DOHH2 (cell line): ENCODE data around the gene C1orf174.

Experiments used
- H3F3A ChIP-seq: fragments of 200-600 bp; sonication (generic), shearing (Covaris generic); 2 replicates; pipeline ENCODE4 v1.6.0; 2016; ENCODE audit warnings: antibody characterized with exemption, mild to moderate bottlenecking; ENCODE audit not compliant: control insufficient read depth, insufficient read depth
- H3K27ac ChIP-seq: fragments of 200-600 bp; sonication (generic); 2 replicates; pipeline ENCODE4 v1.5.1; 2014; ENCODE audit warnings: low read depth, mild to moderate bottlenecking, low read length, moderate library complexity
- H3K27me3 ChIP-seq: fragments of 200-600 bp; sonication (generic); 2 replicates; pipeline ENCODE4 v1.6.1; 2014; ENCODE audit warnings: mild to moderate bottlenecking, low read length, mixed read lengths; ENCODE audit not compliant: control insufficient read depth
- H3K36me3 ChIP-seq: fragments of 200-600 bp; sonication (generic); 2 replicates; pipeline ENCODE4 v1.6.1; 2014; ENCODE audit warnings: mild to moderate bottlenecking, low read length, moderate library complexity, mixed read lengths; ENCODE audit not compliant: control insufficient read depth
- H3K4me1 ChIP-seq: fragments of 200-600 bp; sonication (generic); 2 replicates; pipeline ENCODE4 v1.6.1; 2014; ENCODE audit warnings: mild to moderate bottlenecking, low read length, mixed read lengths; ENCODE audit not compliant: control insufficient read depth
- H3K4me2 ChIP-seq: fragments of 200-600 bp; sonication (generic); 2 replicates; pipeline ENCODE4 v1.6.0; 2014; ENCODE audit warnings: mild to moderate bottlenecking, low read length, moderate library complexity
- H3K4me3 ChIP-seq: fragments of 200-600 bp; sonication (generic); 2 replicates; pipeline ENCODE4 v1.5.1; 2014; ENCODE audit warnings: mild to moderate bottlenecking, low read length, mixed read lengths
- H3K79me2 ChIP-seq: fragments of 200-600 bp; sonication (generic); 2 replicates; pipeline ENCODE4 v1.6.1; 2014; ENCODE audit warnings: mild to moderate bottlenecking, low read length, mixed read lengths; ENCODE audit not compliant: control insufficient read depth
- H3K9me2 ChIP-seq: fragments of 200-600 bp; sonication (generic); replicated peaks from 2 replicates; pipeline ENCODE4 v1.6.1; 2014; ENCODE audit warnings: mild to moderate bottlenecking, low read length, mixed read lengths; ENCODE audit not compliant: control insufficient read depth
- H3K9me3 ChIP-seq: fragments of 200-600 bp; sonication (generic); 2 replicates; pipeline ENCODE4 v1.6.1; 2014; ENCODE audit warnings: antibody characterized with exemption, low read length, mixed read lengths; ENCODE audit not compliant: control insufficient read depth, insufficient read depth
- H4K20me1 ChIP-seq: fragments of 200-600 bp; sonication (generic); 2 replicates; pipeline ENCODE4 v1.6.0; 2014; ENCODE audit warnings: low read depth, mild to moderate bottlenecking, antibody characterized with exemption, low read length, moderate library complexity; ENCODE audit not compliant: control insufficient read depth, insufficient read depth
- EZH2phosphoT487 ChIP-seq: fragments of 200-600 bp; sonication (generic); IDR thresholded peaks from 2 replicates; pipeline ENCODE4 v1.6.1; 2017; ENCODE audit warnings: borderline replicate concordance, mild to moderate bottlenecking, antibody characterized with exemption, low read length, moderate library complexity, mixed read lengths
- TF ChIP-seq, protein P1 (sequence below): fragments of 200-600 bp; sonication (generic); IDR thresholded peaks from one replicate; pipeline ENCODE4 v1.5.1; 2014; ENCODE audit warnings: antibody characterized with exemption, mild to moderate bottlenecking, low read depth, low read length; ENCODE audit not compliant: poor library complexity, severe bottlenecking

The C1orf174 gene

DNA sequence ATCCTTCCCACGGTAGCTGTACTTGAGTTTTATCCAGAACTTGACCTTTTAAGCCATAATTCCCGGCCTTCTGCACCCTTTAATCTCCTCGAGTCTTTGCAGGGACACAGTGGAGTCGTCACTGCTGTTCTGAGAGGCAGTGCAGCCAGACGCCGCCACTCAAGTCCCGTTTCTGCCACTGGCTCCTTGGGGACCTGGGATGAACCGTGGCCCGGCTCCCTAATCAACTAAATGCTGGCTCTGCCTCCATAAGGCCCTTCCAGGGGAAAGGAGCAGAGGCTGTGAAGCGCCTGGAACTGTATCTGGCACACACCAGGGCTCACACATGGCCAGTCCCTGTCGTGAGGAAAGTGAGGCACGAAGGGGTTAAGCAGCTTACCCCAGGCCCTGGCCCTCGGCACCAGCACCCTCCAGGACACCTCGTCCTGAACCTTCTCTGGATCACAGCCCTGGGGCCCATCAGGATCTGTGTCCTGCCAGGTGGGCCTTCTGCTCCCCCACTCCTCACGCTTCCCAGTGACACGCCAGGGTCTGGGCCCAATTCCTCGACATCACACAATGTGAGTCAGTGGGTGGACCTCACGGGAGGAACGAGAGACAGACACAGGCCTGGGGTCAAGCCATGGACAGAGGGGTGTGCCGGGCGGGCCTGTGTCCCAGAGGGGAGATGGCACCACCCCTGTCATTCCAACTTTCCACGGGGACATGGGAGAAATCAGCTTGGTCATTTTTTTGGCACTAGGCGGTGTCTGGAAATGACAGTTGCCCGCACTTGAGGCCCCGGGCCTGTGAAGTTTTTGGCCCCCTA lies 23.5 kb upstream of the C1orf174 start:
- Histone ChIP-seq H3K27me3 (no peaks in the 10 kb centered on the region), H3K79me2 (no peaks in the 10 kb centered on the region), H4K20me1 (no peaks in the 10 kb centered on the region), H3K4me1 (peaks cover 11% of the 10 kb centered on the region), H3K4me2 (no peak overlapping the region), H3K36me3 (no peaks in the 10 kb centered on the region; the same call in 1 of the 2 replicates), H3K9me3 (peaks cover 8% of the 10 kb centered on the region; the same call in 1 of the 2 replicates), H3F3A (peaks cover 4% of the 10 kb centered on the region; the same call in 1 of the 2 replicates), H3K27ac (no peak overlapping the region), H3K9me2 (no peaks in the 10 kb centered on the region), H3K4me3 (no peak overlapping the region)
- TF ChIP-seq EZH2phosphoT487: no peak
- TF ChIP-seq, protein P1, sequence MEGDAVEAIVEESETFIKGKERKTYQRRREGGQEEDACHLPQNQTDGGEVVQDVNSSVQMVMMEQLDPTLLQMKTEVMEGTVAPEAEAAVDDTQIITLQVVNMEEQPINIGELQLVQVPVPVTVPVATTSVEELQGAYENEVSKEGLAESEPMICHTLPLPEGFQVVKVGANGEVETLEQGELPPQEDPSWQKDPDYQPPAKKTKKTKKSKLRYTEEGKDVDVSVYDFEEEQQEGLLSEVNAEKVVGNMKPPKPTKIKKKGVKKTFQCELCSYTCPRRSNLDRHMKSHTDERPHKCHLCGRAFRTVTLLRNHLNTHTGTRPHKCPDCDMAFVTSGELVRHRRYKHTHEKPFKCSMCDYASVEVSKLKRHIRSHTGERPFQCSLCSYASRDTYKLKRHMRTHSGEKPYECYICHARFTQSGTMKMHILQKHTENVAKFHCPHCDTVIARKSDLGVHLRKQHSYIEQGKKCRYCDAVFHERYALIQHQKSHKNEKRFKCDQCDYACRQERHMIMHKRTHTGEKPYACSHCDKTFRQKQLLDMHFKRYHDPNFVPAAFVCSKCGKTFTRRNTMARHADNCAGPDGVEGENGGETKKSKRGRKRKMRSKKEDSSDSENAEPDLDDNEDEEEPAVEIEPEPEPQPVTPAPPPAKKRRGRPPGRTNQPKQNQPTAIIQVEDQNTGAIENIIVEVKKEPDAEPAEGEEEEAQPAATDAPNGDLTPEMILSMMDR: no peak

DNA sequence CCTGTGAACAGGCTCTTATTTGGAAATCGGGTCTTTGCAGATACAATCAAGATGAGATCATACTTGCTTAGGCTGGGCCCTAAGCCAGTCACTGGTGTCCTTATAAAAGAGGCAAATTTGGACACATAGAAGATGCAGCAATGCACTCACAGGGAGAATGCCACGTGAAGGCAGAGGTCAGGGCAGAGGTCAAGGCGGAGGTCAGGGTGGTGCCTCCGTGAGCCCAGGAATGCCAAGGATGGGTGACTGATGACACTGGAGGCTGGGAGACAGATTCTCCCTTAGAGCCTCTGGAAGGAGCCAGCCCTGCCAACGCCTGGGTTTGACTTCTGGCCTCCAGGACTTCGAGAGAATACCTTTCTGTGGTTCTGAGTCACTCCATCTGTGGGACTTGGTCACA lies 22.8 kb upstream of the C1orf174 start:
- no peak for TF ChIP-seq EZH2phosphoT487
- TF ChIP-seq, protein P1: no peak
- Histone ChIP-seq H3K4me2 (no peak overlapping the region), H3K9me2 (no peaks in the 10 kb centered on the region), H3F3A (no peaks in the 10 kb centered on the region), H3K36me3 (no peaks in the 10 kb centered on the region; the same call in 1 of the 2 replicates), H3K4me1 (peaks cover 11% of the 10 kb centered on the region), H3K79me2 (no peaks in the 10 kb centered on the region), H3K9me3 (peaks cover 8% of the 10 kb centered on the region; the same call in 1 of the 2 replicates), H4K20me1 (no peaks in the 10 kb centered on the region), H3K4me3 (no peak overlapping the region), H3K27ac (no peak overlapping the region), H3K27me3 (no peaks in the 10 kb centered on the region)

DNA sequence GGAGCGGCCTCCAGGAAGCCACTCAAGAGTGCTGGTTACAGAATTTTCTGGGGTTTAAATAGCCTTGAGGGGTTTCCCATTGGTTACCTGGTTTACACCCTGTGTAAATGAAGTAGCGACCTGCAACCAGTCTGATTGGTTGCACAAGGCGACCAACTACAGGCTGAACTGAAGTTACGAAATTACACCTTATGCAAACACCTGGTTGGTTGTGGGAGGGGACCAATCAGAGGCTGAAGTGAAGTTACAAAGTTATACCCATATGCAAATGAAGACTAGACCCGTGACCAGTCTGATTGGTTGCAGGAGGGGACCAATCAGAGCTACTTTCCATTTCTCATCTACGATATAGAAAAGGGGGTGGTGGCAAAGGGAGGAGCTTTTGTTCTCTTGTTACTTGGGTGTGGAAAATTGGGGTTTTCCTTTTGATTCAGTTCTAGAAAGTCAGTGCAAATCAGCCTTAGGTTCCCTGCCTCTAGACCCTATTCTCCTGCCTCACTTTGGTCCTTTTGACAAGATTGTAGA lies 22.2 kb upstream of the C1orf174 start:
- Histone ChIP-seq H3F3A (no peaks in the 10 kb centered on the region), H3K4me3 (no peak overlapping the region), H3K9me2 (no peaks in the 10 kb centered on the region), H4K20me1 (no peaks in the 10 kb centered on the region), H3K4me2 (no peak overlapping the region), H3K4me1 (peaks cover 11% of the 10 kb centered on the region), H3K27me3 (no peaks in the 10 kb centered on the region), H3K27ac (no peak overlapping the region), H3K9me3 (peaks cover 8% of the 10 kb centered on the region; the same call in 1 of the 2 replicates), H3K79me2 (no peaks in the 10 kb centered on the region), H3K36me3 (no peaks in the 10 kb centered on the region; the same call in 1 of the 2 replicates)
- TF ChIP-seq EZH2phosphoT487: no peak
- TF ChIP-seq, protein P1: no peak
